ENCODE measurements around the gene ZP2.

ZP2 gene

DNA sequence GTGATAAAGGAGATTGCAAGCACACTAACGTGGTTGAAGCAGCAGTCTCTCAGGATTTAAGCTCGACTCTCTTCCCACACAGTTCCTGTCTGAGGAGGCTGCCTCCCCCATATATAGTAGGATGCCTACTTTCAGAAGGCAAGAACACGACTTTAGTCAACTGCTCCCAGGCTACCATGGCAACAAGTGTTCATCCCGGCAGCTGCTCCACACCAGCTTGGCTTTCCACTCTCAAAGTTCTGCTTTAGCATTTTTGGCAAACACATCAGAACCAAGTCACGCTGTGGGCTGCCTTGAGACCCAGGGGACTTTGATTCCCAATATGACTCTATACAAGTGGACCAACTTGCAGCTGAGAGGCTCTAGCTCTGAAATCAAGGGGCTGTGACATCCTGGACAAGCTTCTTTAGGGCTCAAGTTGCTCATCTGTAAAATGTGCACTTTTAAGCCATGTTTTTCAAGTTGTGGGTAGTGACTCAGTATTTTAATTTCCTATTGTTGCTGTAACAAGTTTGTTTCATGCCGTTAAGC is 16.5 kb downstream of the ZP2 start:
- H3K27ac ChIP-seq (ENCODE audit: low read depth, low read length): no peak overlapping the region
- no peaks in the 10 kb centered on the region for H3K4me1 ChIP-seq (ENCODE audit: control insufficient read depth, low read length)
- H3K79me2 ChIP-seq (ENCODE audit: control insufficient read depth, low read length): no peaks in the 10 kb centered on the region
- H4K20me1 ChIP-seq (ENCODE audit: control insufficient read depth, insufficient read depth, low read depth, low read length): no peaks in the 10 kb centered on the region
- H3K4me2 ChIP-seq (ENCODE audit: low read length): no peak overlapping the region
- no peaks in the 10 kb centered on the region for H3K36me3 ChIP-seq (ENCODE audit: control insufficient read depth, low read length)
- no peak overlapping the region for H3K4me3 ChIP-seq (ENCODE audit: low read length)
- no peaks in the 10 kb centered on the region for H3F3A ChIP-seq (ENCODE audit: control insufficient read depth, insufficient read depth)
- H3K9me2 ChIP-seq (replicated peaks; ENCODE audit: control insufficient read depth, low read length): no peaks in the 10 kb centered on the region
- H3K9me3 ChIP-seq (ENCODE audit: control insufficient read depth, insufficient read depth, low read length): no peaks in the 10 kb centered on the region
- TF ChIP-seq, protein P1, sequence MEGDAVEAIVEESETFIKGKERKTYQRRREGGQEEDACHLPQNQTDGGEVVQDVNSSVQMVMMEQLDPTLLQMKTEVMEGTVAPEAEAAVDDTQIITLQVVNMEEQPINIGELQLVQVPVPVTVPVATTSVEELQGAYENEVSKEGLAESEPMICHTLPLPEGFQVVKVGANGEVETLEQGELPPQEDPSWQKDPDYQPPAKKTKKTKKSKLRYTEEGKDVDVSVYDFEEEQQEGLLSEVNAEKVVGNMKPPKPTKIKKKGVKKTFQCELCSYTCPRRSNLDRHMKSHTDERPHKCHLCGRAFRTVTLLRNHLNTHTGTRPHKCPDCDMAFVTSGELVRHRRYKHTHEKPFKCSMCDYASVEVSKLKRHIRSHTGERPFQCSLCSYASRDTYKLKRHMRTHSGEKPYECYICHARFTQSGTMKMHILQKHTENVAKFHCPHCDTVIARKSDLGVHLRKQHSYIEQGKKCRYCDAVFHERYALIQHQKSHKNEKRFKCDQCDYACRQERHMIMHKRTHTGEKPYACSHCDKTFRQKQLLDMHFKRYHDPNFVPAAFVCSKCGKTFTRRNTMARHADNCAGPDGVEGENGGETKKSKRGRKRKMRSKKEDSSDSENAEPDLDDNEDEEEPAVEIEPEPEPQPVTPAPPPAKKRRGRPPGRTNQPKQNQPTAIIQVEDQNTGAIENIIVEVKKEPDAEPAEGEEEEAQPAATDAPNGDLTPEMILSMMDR (IDR thresholded peaks at IDR 0.05; ENCODE audit: low read depth, low read length, poor library complexity, severe bottlenecking): no peak
- no peak for TF ChIP-seq EZH2phosphoT487 (IDR thresholded peaks at IDR 0.05; ENCODE audit: borderline replicate concordance, low read length)
- H3K27me3 ChIP-seq (ENCODE audit: control insufficient read depth, low read length): peaks cover 38% of the 10 kb centered on the region

DNA sequence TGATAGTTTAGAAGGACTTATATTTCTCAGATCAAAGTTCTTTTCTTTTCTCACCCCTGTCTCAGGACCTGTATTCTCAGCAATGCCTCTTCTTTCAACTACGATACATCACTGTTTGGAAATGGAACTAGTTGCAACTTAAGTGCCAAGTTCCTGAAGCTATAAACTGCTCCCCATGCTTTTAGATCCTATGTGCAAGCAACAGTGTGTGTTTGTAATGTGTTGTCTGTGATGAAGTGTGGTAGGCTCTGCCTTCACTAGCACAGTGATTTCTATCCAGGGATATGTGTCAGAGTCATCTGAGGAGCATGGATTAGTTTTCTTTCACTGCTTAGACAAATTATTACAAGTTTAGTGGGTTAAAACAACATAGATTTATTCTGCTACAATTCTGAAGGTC is 18.4 kb downstream of the ZP2 start:
- H3K36me3 ChIP-seq (ENCODE audit: control insufficient read depth, low read length): no peaks in the 10 kb centered on the region
- H3K79me2 ChIP-seq (ENCODE audit: control insufficient read depth, low read length): no peaks in the 10 kb centered on the region
- no peak overlapping the region for H3K27ac ChIP-seq (ENCODE audit: low read depth, low read length)
- H3K9me2 ChIP-seq (replicated peaks; ENCODE audit: control insufficient read depth, low read length): no peaks in the 10 kb centered on the region
- no peak overlapping the region for H3K4me3 ChIP-seq (ENCODE audit: low read length)
- no peaks in the 10 kb centered on the region for H3K9me3 ChIP-seq (ENCODE audit: control insufficient read depth, insufficient read depth, low read length)
- peaks cover 32% of the 10 kb centered on the region for H3K27me3 ChIP-seq (ENCODE audit: control insufficient read depth, low read length)
- no peaks in the 10 kb centered on the region for H4K20me1 ChIP-seq (ENCODE audit: control insufficient read depth, insufficient read depth, low read depth, low read length)
- TF ChIP-seq, protein P1 (IDR thresholded peaks at IDR 0.05; ENCODE audit: low read depth, low read length, poor library complexity, severe bottlenecking): no peak
- no peaks in the 10 kb centered on the region for H3F3A ChIP-seq (ENCODE audit: control insufficient read depth, insufficient read depth)
- no peak overlapping the region for H3K4me2 ChIP-seq (ENCODE audit: low read length)
- H3K4me1 ChIP-seq (ENCODE audit: control insufficient read depth, low read length): peaks cover 3% of the 10 kb centered on the region

DNA sequence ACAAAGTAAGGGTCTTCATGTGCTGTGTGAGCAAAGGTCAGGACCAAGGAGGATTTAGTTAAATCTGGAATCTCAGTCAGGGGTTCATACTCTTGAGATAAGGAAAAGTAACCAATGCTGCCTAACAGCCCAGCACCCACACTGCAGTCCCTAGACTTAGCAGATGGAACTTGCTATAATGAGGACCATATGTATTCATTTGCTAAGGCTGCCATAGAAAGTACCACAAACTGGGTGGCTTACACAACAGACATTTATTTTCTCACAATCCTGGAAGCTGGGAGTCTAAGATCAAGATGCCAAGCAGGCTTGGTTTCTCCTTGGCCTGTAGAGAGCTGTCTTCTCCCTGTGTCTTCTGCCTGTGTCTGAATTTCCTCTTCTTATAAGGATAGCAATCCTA is 20.8 kb downstream of the ZP2 start:
- H3K27ac ChIP-seq (ENCODE audit: low read depth, low read length): no peak overlapping the region
- H3K9me2 ChIP-seq (replicated peaks; ENCODE audit: control insufficient read depth, low read length): no peaks in the 10 kb centered on the region
- H3K9me3 ChIP-seq (ENCODE audit: control insufficient read depth, insufficient read depth, low read length): no peaks in the 10 kb centered on the region
- TF ChIP-seq EZH2phosphoT487 (IDR thresholded peaks at IDR 0.05; ENCODE audit: borderline replicate concordance, low read length): no peak
- TF ChIP-seq, protein P1 (IDR thresholded peaks at IDR 0.05; ENCODE audit: low read depth, low read length, poor library complexity, severe bottlenecking): no peak
- no peak overlapping the region for H3K4me3 ChIP-seq (ENCODE audit: low read length)
- 0 out of 2 replicates have a peak, but pooled peaks cover 2% of the 10 kb centered on the region for H3F3A ChIP-seq (ENCODE audit: control insufficient read depth, insufficient read depth)
- H3K4me2 ChIP-seq (ENCODE audit: low read length): no peak overlapping the region
- H4K20me1 ChIP-seq (ENCODE audit: control insufficient read depth, insufficient read depth, low read depth, low read length): no peaks in the 10 kb centered on the region
- peaks cover 22% of the 10 kb centered on the region for H3K27me3 ChIP-seq (ENCODE audit: control insufficient read depth, low read length)
- H3K79me2 ChIP-seq (ENCODE audit: control insufficient read depth, low read length): no peaks in the 10 kb centered on the region
- peaks cover 3% of the 10 kb centered on the region for H3K4me1 ChIP-seq (ENCODE audit: control insufficient read depth, low read length)
- no peaks in the 10 kb centered on the region for H3K36me3 ChIP-seq (ENCODE audit: control insufficient read depth, low read length)
